Ovary (tissue), 3 donors: ENCODE results near the gene STH.

ENCODE experiments used
- CTCF ChIP-seq, 3 donors: fragments of 450-650 bp in 2 of 3; fragments of 200-600 bp in 1 of 3; IDR thresholded peaks; one replicate each; pipeline versions ENCODE4 v1.5.1 to v1.8.0; 2016 to 2022; ENCODE audit warnings: antibody characterized with exemption in 3 of 3, mild to moderate bottlenecking in 1 of 3
- EP300 ChIP-seq: sonication (generic); formaldehyde crosslinking; IDR thresholded peaks from one replicate; pipeline ENCODE4 v1.6.1; 2017; ENCODE audit warnings: antibody characterized with exemption
- POLR2A ChIP-seq: fragments of 450-650 bp; IDR thresholded peaks from one replicate; pipeline ENCODE4 v1.6.1; 2017; ENCODE audit warnings: antibody characterized with exemption, mild to moderate bottlenecking, moderate library complexity
- donor health status: DM: no; HTN: no; CAD: no.

DNA sequence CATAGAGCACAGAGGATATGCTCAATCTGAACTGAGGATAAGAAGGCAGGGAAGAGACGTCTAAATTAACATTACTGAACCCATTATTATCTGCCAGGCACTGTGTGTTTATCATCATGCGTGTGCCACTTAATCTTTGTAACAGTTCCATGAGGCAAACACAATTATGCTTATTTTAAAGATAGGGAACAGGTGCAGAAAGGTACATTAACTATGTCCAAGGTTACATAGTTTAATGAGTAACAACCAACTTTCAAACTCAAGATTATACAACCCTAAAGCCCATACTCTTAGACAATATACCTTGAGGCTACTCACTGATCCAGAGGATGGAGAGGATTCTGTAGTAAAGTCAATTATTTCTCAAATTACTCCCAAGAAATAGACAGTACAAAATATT, 43.2 kb downstream of the STH start:
- TF ChIP-seq CTCF (IDR thresholded peaks at IDR 0.05) (no peak), POLR2A (no peak), EP300 (no peak)
